A549 (cell line): Measurements from ENCODE around the gene UBE2E2. TPM values are rescaled to one million over a fixed set of nuclear protein-coding genes. Genes with fewer than 3 reads are reported as not detected.
A peak's percentile ranks its signal among the peaks of the same experiment; 100 is the strongest.

Experiments used
- ATAC-seq, 2 experiments: fragments of 200-7000 bp in 1 of 2; fragments of >200 bp in 1 of 2; cut with Nextera tagmentation in 1 of 2; cut with Tn5 transposase in 1 of 2; 3 replicates each; pipeline versions ENCODE4 v1.8.0 to v1.9.1; 2018 to 2020; ENCODE audit warnings: mild to moderate bottlenecking in 1 of 2, moderate library complexity in 1 of 2
- CTCF ChIA-PET: fragments of 300-600 bp; sonication (Branson Sonifier 250); formaldehyde crosslinking; extraction: SDS; loops from one replicate; lab custom pipeline; 2021; ENCODE audit warnings: antibody characterized with exemption, inconsistent platforms; lab: Yijun Ruan, JAX
- POLR2A ChIA-PET: fragments of 350-600 bp; formaldehyde crosslinking; extraction: SDS; loops from one replicate; lab custom pipeline; 2021; ENCODE audit warnings: antibody characterized with exemption, inconsistent platforms; lab: Yijun Ruan, JAX
- DNase-seq, 2 experiments: peaks; one replicate each; pipeline versions ENCODE4 v3.0.0 to v3.0.0-alpha.2; 2011 to 2016; ENCODE audit warnings: low read depth in 1 of 2, low spot score in 1 of 2
- FAIRE-seq: peaks from 2 replicates; lab custom pipeline; 2011; peaks lifted over from hg19 to GRCh38; lab: Jason Lieb, UNC
- H3K27ac ChIP-seq, 2 experiments: fragments of >200 bp; sonication (Bioruptor Twin); formaldehyde crosslinking; 3 replicates each; pipeline ENCODE4 v1.5.1; 2016 to 2017
- H3K4me1 ChIP-seq: fragments of >200 bp; sonication (Bioruptor Twin); formaldehyde crosslinking; 3 replicates; pipeline ENCODE4 v1.6.1; 2016
- H3K4me2 ChIP-seq: fragments of >200 bp; sonication (Bioruptor Twin); formaldehyde crosslinking; 3 replicates; pipeline ENCODE4 v1.6.1; 2016
- H3K4me3 ChIP-seq: fragments of >200 bp; sonication (Bioruptor Twin); formaldehyde crosslinking; 3 replicates; pipeline ENCODE4 v1.5.1; 2016
- H3K9me3 ChIP-seq: fragments of >200 bp; sonication (Bioruptor Twin); formaldehyde crosslinking; 3 replicates; pipeline ENCODE4 v1.6.1; 2016
- BCL3 ChIP-seq: fragments of >200 bp; sonication (Bioruptor Twin); formaldehyde crosslinking; IDR thresholded peaks from 3 replicates; pipeline ENCODE4 v1.6.1; 2016
- CEBPB ChIP-seq, 2 experiments: fragments of >200 bp in 1 of 2; sonication (Bioruptor Twin) in 1 of 2; formaldehyde crosslinking in 1 of 2; IDR thresholded peaks; 2 replicates each; pipeline ENCODE4 v1.6.1; 2012 to 2016
- CHD2 ChIP-seq: fragments of 150-350 bp; IDR thresholded peaks from 2 replicates; pipeline ENCODE4 v1.6.1; 2014; ENCODE audit warnings: low read length; ENCODE audit not compliant: partially characterized antibody
- EHMT2 ChIP-seq: fragments of 200-600 bp; sonication (generic); IDR thresholded peaks from 2 replicates; pipeline ENCODE4 v1.6.1; 2016; ENCODE audit warnings: antibody characterized with exemption, low read depth, mild to moderate bottlenecking, moderate library complexity
- ESRRA ChIP-seq: fragments of 150-350 bp; IDR thresholded peaks from 2 replicates; pipeline ENCODE4 v1.6.1; 2014; ENCODE audit warnings: mild to moderate bottlenecking, low read length, borderline replicate concordance
- FOXS1 ChIP-seq: fragments of 250-450 bp; sonication (Bioruptor Pico); IDR thresholded peaks from 2 replicates; pipeline ENCODE4 v1.5.0; 2020; ENCODE audit warnings: mild to moderate bottlenecking, moderate library complexity
- HOXA7 ChIP-seq: fragments of 250-450 bp; sonication (Bioruptor Pico); IDR thresholded peaks from 2 replicates; pipeline ENCODE4 v1.5.0; 2020; ENCODE audit warnings: mild to moderate bottlenecking, moderate library complexity
- HOXB5 ChIP-seq: fragments of 250-450 bp; sonication (Bioruptor Pico); IDR thresholded peaks from 2 replicates; pipeline ENCODE4 v1.5.0; 2020; ENCODE audit warnings: mild to moderate bottlenecking, moderate library complexity
- KDM5A ChIP-seq: fragments of 200-600 bp; sonication (generic); IDR thresholded peaks from 2 replicates; pipeline ENCODE4 v1.6.1; 2016; ENCODE audit warnings: antibody characterized with exemption, mild to moderate bottlenecking
- MAX ChIP-seq: IDR thresholded peaks from 2 replicates; pipeline ENCODE4 v1.6.1; 2012
- NR3C1 ChIP-seq: fragments of >200 bp; sonication (Bioruptor Twin); formaldehyde crosslinking; IDR thresholded peaks from 3 replicates; pipeline ENCODE4 v1.6.1; 2017
- POLR2A ChIP-seq: IDR thresholded peaks from 2 replicates; pipeline ENCODE4 v1.6.1; 2012; ENCODE audit warnings: mild to moderate bottlenecking, low read length
- RAD21 ChIP-seq, 2 experiments: fragments of >200 bp in 1 of 2; sonication (Bioruptor Twin) in 1 of 2; formaldehyde crosslinking in 1 of 2; IDR thresholded peaks in 1 of 2; conservative IDR thresholded peaks in 1 of 2; 2 replicates in 1 of 2; 3 replicates in 1 of 2; pipeline ENCODE4 v1.6.1; 2012 to 2018; ENCODE audit warnings: inconsistent platforms in 1 of 2
- RFX5 ChIP-seq: fragments of 450-650 bp; IDR thresholded peaks from 2 replicates; pipeline ENCODE4 v1.7.1; 2014; ENCODE audit warnings: antibody characterized with exemption, mild to moderate bottlenecking, moderate library complexity
- SMC3 ChIP-seq: fragments of >200 bp; sonication (Bioruptor Twin); formaldehyde crosslinking; IDR thresholded peaks from 3 replicates; pipeline ENCODE4 v1.6.1; 2018; ENCODE audit warnings: inconsistent platforms
- SREBF2 ChIP-seq: fragments of 450-650 bp; IDR thresholded peaks from 2 replicates; pipeline ENCODE4 v1.6.1; 2014; ENCODE audit warnings: mild to moderate bottlenecking, moderate library complexity
- TFCP2L1 ChIP-seq: fragments of 250-450 bp; sonication (Bioruptor Pico); IDR thresholded peaks from 2 replicates; pipeline ENCODE4 v1.5.0; 2021; ENCODE audit warnings: mild to moderate bottlenecking
- TP53 ChIP-seq: fragments of 250-450 bp; sonication (Bioruptor Pico); IDR thresholded peaks from 2 replicates; pipeline ENCODE4 v1.5.0; 2021; ENCODE audit warnings: mild to moderate bottlenecking, moderate library complexity
- ZFP36 ChIP-seq: fragments of 450-650 bp; IDR thresholded peaks from 2 replicates; pipeline ENCODE4 v1.6.1; 2014; ENCODE audit warnings: borderline replicate concordance; ENCODE audit not compliant: partially characterized antibody
- ZSCAN20 ChIP-seq: fragments of 250-450 bp; sonication (Bioruptor Pico); IDR thresholded peaks from 2 replicates; pipeline ENCODE4 v1.8.0; 2022; ENCODE audit warnings: mild to moderate bottlenecking, moderate library complexity
- WGBS: methylation state at CpG from one replicate; pipeline ENCODE4 v1.1.6; 2017; ENCODE audit errors: missing lambda C conversion rate; 5-methylcytosine and 5-hydroxymethylcytosine counted together
- polyA plus RNA-seq, 4 experiments: library from polyadenylated mRNA; depleted of rRNA in 3 of 4; stranded (reverse); fragments of >200 nt; fragmentation: RNase III in 1 of 4; extraction: RNeasy Plus Mini Kit Qiagen cat#74134 plus additional on column Dnase treatment in 1 of 4; gene quantifications; 2 replicates in 3 of 4; 3 replicates in 1 of 4; pipeline ENCODE4 v1.2.3, GENCODE V29; 2011 to 2017
- TF ChIP-seq, protein P1 (sequence below): fragments of 250-450 bp; sonication (Bioruptor Pico); IDR thresholded peaks from 2 replicates; pipeline ENCODE4 v1.5.0; 2021; ENCODE audit warnings: mild to moderate bottlenecking, moderate library complexity, borderline replicate concordance
- TF ChIP-seq, protein P2 (sequence below): fragments of 250-450 bp; sonication (Bioruptor Pico); IDR thresholded peaks from 2 replicates; pipeline ENCODE4 v1.5.0; 2020; ENCODE audit warnings: low read depth, mild to moderate bottlenecking, moderate library complexity
- TF ChIP-seq, protein P3 (sequence below): IDR thresholded peaks from 2 replicates; pipeline ENCODE4 v1.6.1; 2012; ENCODE audit warnings: low read depth, borderline replicate concordance
- TF ChIP-seq, protein P4 (sequence below): fragments of 150-350 bp; IDR thresholded peaks from 2 replicates; pipeline ENCODE4 v1.6.1; 2014; ENCODE audit warnings: low read depth, mild to moderate bottlenecking, low read length

UBE2E2 gene
- polyA plus RNA-seq, 2 of the 4 experiments (the other 2 are of a cell fraction): 28.3 to 56.1 TPM

- TF ChIP-seq SMC3 (peak; percentile 58; the same call in 2 of the 3 replicates), MAX (peak; percentile 42; the same call in 1 of the 2 replicates), ZFP36 (no peak), POLR2A (no peak), HOXB5 (CRISPR knock-in tag) (no peak), SREBF2 (no peak), ZSCAN20 (CRISPR knock-in tag) (no peak), ESRRA (no peak), TFCP2L1 (CRISPR knock-in tag) (no peak), EHMT2 (no peak), TP53 (no peak)
- TF ChIP-seq, protein P1, sequence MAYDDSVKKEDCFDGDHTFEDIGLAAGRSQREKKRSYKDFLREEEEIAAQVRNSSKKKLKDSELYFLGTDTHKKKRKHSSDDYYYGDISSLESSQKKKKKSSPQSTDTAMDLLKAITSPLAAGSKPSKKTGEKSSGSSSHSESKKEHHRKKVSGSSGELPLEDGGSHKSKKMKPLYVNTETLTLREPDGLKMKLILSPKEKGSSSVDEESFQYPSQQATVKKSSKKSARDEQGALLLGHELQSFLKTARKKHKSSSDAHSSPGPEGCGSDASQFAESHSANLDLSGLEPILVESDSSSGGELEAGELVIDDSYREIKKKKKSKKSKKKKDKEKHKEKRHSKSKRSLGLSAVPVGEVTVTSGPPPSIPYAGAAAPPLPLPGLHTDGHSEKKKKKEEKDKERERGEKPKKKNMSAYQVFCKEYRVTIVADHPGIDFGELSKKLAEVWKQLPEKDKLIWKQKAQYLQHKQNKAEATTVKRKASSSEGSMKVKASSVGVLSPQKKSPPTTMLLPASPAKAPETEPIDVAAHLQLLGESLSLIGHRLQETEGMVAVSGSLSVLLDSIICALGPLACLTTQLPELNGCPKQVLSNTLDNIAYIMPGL: no peak
- TF ChIP-seq, protein P2, sequence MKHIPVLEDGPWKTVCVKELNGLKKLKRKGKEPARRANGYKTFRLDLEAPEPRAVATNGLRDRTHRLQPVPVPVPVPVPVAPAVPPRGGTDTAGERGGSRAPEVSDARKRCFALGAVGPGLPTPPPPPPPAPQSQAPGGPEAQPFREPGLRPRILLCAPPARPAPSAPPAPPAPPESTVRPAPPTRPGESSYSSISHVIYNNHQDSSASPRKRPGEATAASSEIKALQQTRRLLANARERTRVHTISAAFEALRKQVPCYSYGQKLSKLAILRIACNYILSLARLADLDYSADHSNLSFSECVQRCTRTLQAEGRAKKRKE (CRISPR knock-in tag): no peak
- TF ChIP-seq, protein P3, sequence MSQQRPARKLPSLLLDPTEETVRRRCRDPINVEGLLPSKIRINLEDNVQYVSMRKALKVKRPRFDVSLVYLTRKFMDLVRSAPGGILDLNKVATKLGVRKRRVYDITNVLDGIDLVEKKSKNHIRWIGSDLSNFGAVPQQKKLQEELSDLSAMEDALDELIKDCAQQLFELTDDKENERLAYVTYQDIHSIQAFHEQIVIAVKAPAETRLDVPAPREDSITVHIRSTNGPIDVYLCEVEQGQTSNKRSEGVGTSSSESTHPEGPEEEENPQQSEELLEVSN: no peak
Observed at GRCh38 chr3:23580096-23580713, 377.1 kb downstream of the UBE2E2 start (continued).

- POLR2A ChIA-PET: interaction anchor here (0.7 kb wide), 1 partner anchor 29 kb away, joined by 3 read pairs; no protein-coding TSS in a partner anchor
- Histone ChIP-seq H3K27ac (no peak overlapping the region), H3K9me3 (no peaks in the 10 kb centered on the region), H3K4me3 (no peak overlapping the region)
- TF ChIP-seq NR3C1 (no peak), CEBPB (IDR thresholded peaks at IDR 0.05) (peak; percentile 54 to 81; a peak in 3 of 4 replicates)
- TF ChIP-seq, all 56 proteins: peak for 1
- ATAC-seq (no peak), FAIRE-seq (no peak), DNase-seq (no peak)
- Histone ChIP-seq H3K4me1 (peaks cover 21% of the 10 kb centered on the region), H3K4me2 (no peak overlapping the region)
- 87% methylated on average over 10 of the region's 10 CpGs for WGBS
- CTCF ChIA-PET: interaction anchor here (0.6 kb wide), 1 partner anchor 145 kb away, joined by 3 read pairs; no protein-coding TSS in a partner anchor
Observed at GRCh38 chr3:23583980-23584740, 381.0 kb downstream of the UBE2E2 start.

- ChIA-PET POLR2A (no interaction called here), CTCF (no interaction called here)
- 83% methylated on average over 3 of the region's 3 CpGs for WGBS
- H3K4me2 ChIP-seq: no peak overlapping the region
- H3K9me3 ChIP-seq: no peaks in the 10 kb centered on the region
- no peaks in the 10 kb centered on the region for H3K4me1 ChIP-seq
- ATAC-seq (no peak), FAIRE-seq (no peak), DNase-seq (no peak)
- H3K27ac ChIP-seq: no peak overlapping the region
- no peak overlapping the region for H3K4me3 ChIP-seq
- TF ChIP-seq SMC3: no peak
- TF ChIP-seq, protein P2 (CRISPR knock-in tag): no peak
- no peak for TF ChIP-seq FOXS1 (CRISPR knock-in tag)
- no peak for TF ChIP-seq TP53
- TF ChIP-seq BCL3: no peak
- TF ChIP-seq CHD2: no peak
- no peak for TF ChIP-seq RAD21 (conservative IDR thresholded peaks at IDR 0.05 in 1 of 2, IDR thresholded peaks at IDR 0.05 in 1 of 2)
- no peak for TF ChIP-seq KDM5A
- TF ChIP-seq, protein P4, sequence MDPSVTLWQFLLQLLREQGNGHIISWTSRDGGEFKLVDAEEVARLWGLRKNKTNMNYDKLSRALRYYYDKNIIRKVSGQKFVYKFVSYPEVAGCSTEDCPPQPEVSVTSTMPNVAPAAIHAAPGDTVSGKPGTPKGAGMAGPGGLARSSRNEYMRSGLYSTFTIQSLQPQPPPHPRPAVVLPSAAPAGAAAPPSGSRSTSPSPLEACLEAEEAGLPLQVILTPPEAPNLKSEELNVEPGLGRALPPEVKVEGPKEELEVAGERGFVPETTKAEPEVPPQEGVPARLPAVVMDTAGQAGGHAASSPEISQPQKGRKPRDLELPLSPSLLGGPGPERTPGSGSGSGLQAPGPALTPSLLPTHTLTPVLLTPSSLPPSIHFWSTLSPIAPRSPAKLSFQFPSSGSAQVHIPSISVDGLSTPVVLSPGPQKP: no peak
- no peak for TF ChIP-seq HOXA7 (CRISPR knock-in tag)
- no peak for TF ChIP-seq SREBF2
- no peak for TF ChIP-seq RFX5
Observed at GRCh38 chr3:23587513-23587912, 384.4 kb downstream of the UBE2E2 start.
